Vagina (tissue), 2 donors: ENCODE data around the gene RPL7A. TPM values are rescaled to one million over a fixed set of nuclear protein-coding genes. Genes with fewer than 3 reads are reported as not detected.

Source experiments
- DNase-seq, 2 donors: peaks; one replicate each; pipeline ENCODE4 v3.0.0-alpha.2; 2017; ENCODE audit errors: extremely low spot score in 2 of 2
- H3K27ac ChIP-seq: fragments of 200-600 bp; sonication (generic); one replicate; pipeline ENCODE4 v1.5.1; 2019
- H3K27me3 ChIP-seq: fragments of 200-600 bp; sonication (generic); one replicate; pipeline ENCODE4 v1.5.1; 2019
- H3K36me3 ChIP-seq, 2 donors: fragments of 200-600 bp; sonication (generic); one replicate each; pipeline ENCODE4 v1.5.1; 2017 to 2019
- H3K4me1 ChIP-seq: fragments of 200-600 bp; sonication (generic); one replicate; pipeline ENCODE4 v1.5.1; 2019
- H3K4me3 ChIP-seq, 2 donors: fragments of 200-600 bp; sonication (generic); 1 replicate in 1 of 2; 2 replicates in 1 of 2; pipeline ENCODE4 v1.5.1; 2016 to 2019
- H3K9me3 ChIP-seq: fragments of 200-600 bp; sonication (generic); one replicate; pipeline ENCODE4 v1.5.1; 2019
- CTCF ChIP-seq, 3 experiments: fragments of 450-650 bp in 2 of 3; fragments of 200-600 bp in 1 of 3; sonication (generic) in 1 of 3; IDR thresholded peaks; one replicate each; pipeline ENCODE4 v1.5.1; 2017 to 2019; ENCODE audit warnings: antibody characterized with exemption in 3 of 3, mild to moderate bottlenecking in 2 of 3, moderate library complexity in 2 of 3
- POLR2A ChIP-seq, 2 donors: fragments of 450-650 bp; IDR thresholded peaks; one replicate each; pipeline ENCODE4 v1.6.1; 2017; ENCODE audit warnings: antibody characterized with exemption in 2 of 2, mild to moderate bottlenecking in 2 of 2, moderate library complexity in 2 of 2
- POLR2AphosphoS5 ChIP-seq, 2 donors: sonication (generic); formaldehyde crosslinking; IDR thresholded peaks; one replicate each; pipeline ENCODE4 v1.9.0; 2017; ENCODE audit warnings: antibody characterized with exemption in 2 of 2, mild to moderate bottlenecking in 2 of 2, low read depth in 1 of 2; ENCODE audit not compliant: insufficient read depth in 1 of 2
- intact Hi-C: fragments of 100-400 bp; cut with DNase I; formaldehyde crosslinking; loops from one replicate; pipeline ENCODE4 v1.15.1; 2023
- total RNA-seq: library from RNA; depleted of rRNA; stranded (reverse); fragments of >200 nt; gene quantifications from one replicate; pipeline ENCODE4 v1.2.3, GENCODE V29; 2016

RPL7A gene
- total RNA-seq, 1 donor from 2014 or later, result 1,889 TPM

GRCh38 chr9:133304477-133305377, 43.3 kb upstream of the RPL7A start:
- H3K9me3 ChIP-seq, result no peaks in the 10 kb centered on the region
- no peaks in the 10 kb centered on the region for H3K4me1 ChIP-seq
- H3K27me3 ChIP-seq, result no peaks in the 10 kb centered on the region
- no peak overlapping the region for H3K27ac ChIP-seq
- no peaks in the 10 kb centered on the region for H3K36me3 ChIP-seq
- no peak for DNase-seq
- intact Hi-C loops, result no loop called here
- no peak overlapping the region for H3K4me3 ChIP-seq
- TF ChIP-seq POLR2A (IDR thresholded peaks at IDR 0.05) (no peak), CTCF (IDR thresholded peaks at IDR 0.05) (no peak), POLR2AphosphoS5 (IDR thresholded peaks at IDR 0.05; ENCODE audit: insufficient read depth in 1 of 2, low read depth in 1 of 2) (no peak)

- DNase-seq, result no peak
- intact Hi-C loops, result no loop called here
Measured at GRCh38 chr9:133305731-133306130, 42.3 kb upstream of the RPL7A start.

GRCh38 chr9:133306242-133307204, 41.5 kb upstream of the RPL7A start:
- TF ChIP-seq CTCF (IDR thresholded peaks at IDR 0.05) (no peak), POLR2A (IDR thresholded peaks at IDR 0.05) (no peak), POLR2AphosphoS5 (IDR thresholded peaks at IDR 0.05; ENCODE audit: insufficient read depth in 1 of 2, low read depth in 1 of 2) (no peak)
- Histone ChIP-seq H3K4me1 (no peaks in the 10 kb centered on the region), H3K27ac (no peak overlapping the region), H3K36me3 (no peaks in the 10 kb centered on the region), H3K9me3 (no peaks in the 10 kb centered on the region), H3K4me3 (no peak overlapping the region), H3K27me3 (no peaks in the 10 kb centered on the region)
- no peak for DNase-seq
- intact Hi-C loops, result no loop called here

More at GRCh38 chr9:133305731-133306130, 42.3 kb upstream of the RPL7A start:
- TF ChIP-seq POLR2A (IDR thresholded peaks at IDR 0.05) (no peak), POLR2AphosphoS5 (IDR thresholded peaks at IDR 0.05; ENCODE audit: insufficient read depth in 1 of 2, low read depth in 1 of 2) (no peak), CTCF (IDR thresholded peaks at IDR 0.05) (no peak)
- H3K27ac ChIP-seq, result no peak overlapping the region
- H3K4me3 ChIP-seq, result no peak overlapping the region
- H3K27me3 ChIP-seq, result no peaks in the 10 kb centered on the region
- H3K9me3 ChIP-seq, result no peaks in the 10 kb centered on the region
- no peaks in the 10 kb centered on the region for H3K36me3 ChIP-seq
- no peaks in the 10 kb centered on the region for H3K4me1 ChIP-seq

GRCh38 chr9:133307301-133307700, 40.7 kb upstream of the RPL7A start:
- no peaks in the 10 kb centered on the region for H3K36me3 ChIP-seq
- intact Hi-C loops, result no loop called here
- no peak overlapping the region for H3K4me3 ChIP-seq
- DNase-seq, result no peak
- H3K27ac ChIP-seq, result no peak overlapping the region
- no peaks in the 10 kb centered on the region for H3K27me3 ChIP-seq
- no peaks in the 10 kb centered on the region for H3K4me1 ChIP-seq
- TF ChIP-seq CTCF (IDR thresholded peaks at IDR 0.05), result no peak
- TF ChIP-seq POLR2A (IDR thresholded peaks at IDR 0.05), result no peak
- no peak for TF ChIP-seq POLR2AphosphoS5 (IDR thresholded peaks at IDR 0.05; ENCODE audit: insufficient read depth in 1 of 2, low read depth in 1 of 2)
- H3K9me3 ChIP-seq, result no peaks in the 10 kb centered on the region
